ENCODE data around the gene AKAIN1.

The AKAIN1 gene, protein sequence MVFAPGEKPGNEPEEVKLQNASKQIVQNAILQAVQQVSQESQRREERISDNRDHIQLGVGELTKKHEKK

DNA sequence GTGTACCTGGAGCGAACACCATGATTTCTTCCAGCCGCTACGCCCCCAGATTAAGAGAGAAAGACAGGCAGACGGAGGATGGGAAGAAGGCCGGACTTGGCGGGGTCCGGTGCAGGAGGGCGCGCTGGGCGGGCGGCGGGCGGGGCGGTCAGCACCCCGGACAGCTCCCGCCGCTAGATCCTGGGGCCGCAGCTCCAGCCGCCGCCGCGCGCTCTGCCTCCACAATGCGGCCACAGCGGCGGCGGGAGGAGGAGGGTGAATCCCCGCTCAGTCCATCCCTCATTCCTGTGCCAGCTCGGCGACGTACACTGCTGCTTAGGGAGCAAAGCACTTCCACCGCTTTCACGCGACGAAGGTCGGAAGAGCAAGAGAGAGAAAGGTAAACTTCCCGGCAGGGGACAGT is at the start of gene AKAIN1:
TSS of gene AKAIN1 (minus strand) at position 226 of the 403 bp plus-strand sequence. CDS start at position 22, 204 bp downstream.
- DNase-seq: peak; percentile 45 to 79 (median 59)

GRCh38 chr18:5244941-5245340 is 47.9 kb upstream of the AKAIN1 start:
- DNase-seq: no peak

- no peak for DNase-seq
These were observed 42.4 kb upstream of the AKAIN1 start for GRCh38 chr18:5239447-5239846.

DNA sequence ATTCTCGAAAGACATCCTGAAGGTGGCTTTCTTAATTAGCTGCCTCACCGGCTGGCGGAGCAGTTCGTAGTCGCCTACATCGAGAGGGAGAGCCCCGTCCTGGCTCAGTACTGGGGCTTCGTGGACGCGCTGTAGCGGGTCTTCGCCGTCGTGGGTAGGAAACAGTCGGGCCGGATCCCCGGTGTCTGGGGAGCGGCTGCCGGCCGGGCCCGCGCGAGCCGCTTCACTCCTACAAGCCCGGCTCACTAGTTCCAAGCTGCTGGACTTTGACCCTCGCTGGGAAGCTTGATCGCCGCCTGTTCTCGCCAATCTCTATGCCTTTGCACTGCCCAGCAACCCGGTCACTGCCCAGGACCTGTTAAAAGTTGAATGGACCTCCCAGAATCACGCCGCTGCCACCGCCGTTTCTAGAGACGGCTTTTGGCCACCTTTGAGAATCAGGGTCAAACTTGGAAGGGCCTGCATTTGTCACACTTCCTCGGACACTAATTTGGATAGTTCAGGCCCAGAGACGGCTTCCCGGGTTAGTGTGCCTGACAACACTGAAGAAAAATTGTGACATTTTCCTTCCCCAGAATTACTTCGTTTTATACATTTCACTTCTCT is 41.4 kb upstream of the AKAIN1 start:
- peak; percentile 26 to 62 (median 37) for DNase-seq

- DNase-seq: peak; percentile 93 to 97 (median 94)
These were observed 40.8 kb upstream of the AKAIN1 start for GRCh38 chr18:5237723-5238370.

DNA sequence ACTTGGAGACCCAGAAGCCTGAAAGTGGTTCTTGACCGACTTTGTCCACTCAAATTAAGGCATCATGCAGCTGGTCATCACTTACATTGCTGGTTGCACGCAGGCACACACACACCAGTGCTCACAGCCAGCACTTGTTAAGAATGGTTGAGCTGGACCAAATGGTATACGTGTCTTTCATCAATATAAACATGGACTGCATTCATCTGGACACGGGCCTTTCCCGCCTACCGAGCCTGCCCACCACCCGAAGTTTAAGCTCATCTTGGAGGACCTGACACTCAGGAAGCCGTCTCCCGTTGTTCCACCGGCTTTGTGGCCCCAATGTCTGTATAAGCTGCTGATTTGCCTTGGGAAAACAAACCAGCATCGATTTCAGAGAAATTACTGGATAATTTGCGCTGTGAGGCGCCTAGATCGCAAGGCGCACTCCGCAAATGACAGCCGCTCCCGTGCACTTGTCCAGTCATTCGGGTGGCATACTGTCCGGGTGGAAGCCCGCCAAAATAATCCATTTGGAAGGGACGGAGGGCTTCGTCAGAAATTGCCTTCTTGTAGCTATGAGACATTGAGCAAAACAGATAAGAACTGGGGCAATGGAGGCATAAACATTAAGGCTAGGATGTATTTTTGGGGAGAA is 40.1 kb upstream of the AKAIN1 start:
- DNase-seq: peak in 1 of 3 donors; percentile 1

- DNase-seq: no peak
These were observed 17.7 kb upstream of the AKAIN1 start for GRCh38 chr18:5214583-5215351.

DNA sequence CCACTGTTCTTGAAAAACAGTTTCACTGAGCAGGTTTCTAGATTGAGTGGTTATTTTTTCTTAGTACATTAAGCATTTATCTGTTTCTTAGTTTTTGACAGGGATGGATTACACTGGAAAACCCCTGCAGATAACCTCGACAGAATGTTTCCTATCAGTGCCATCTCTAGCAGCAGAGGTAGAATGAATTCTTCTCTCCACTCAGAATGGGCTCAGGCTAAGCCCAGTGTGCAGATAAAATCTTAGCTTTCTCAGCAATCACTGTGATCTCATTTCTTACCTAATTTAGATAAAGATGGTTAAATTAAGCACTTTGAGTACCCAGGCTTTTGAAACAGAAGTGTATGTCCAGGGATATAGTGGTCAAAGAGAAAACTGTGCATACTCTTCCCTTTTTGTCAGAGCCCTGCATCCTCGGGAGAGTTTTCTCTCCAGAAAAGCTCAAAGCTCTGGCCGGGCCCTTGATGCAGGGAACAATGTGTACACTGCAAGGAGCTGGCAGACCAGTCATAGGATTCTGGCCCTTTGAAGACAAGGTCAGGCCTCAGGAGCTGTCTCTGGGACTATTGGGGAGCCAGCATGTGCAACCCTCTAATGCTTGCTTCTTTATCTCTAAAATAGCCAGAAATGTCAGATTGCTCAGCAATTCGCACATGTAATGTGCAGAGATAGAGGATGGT is 10.6 kb upstream of the AKAIN1 start:
- no peak for DNase-seq

DNA sequence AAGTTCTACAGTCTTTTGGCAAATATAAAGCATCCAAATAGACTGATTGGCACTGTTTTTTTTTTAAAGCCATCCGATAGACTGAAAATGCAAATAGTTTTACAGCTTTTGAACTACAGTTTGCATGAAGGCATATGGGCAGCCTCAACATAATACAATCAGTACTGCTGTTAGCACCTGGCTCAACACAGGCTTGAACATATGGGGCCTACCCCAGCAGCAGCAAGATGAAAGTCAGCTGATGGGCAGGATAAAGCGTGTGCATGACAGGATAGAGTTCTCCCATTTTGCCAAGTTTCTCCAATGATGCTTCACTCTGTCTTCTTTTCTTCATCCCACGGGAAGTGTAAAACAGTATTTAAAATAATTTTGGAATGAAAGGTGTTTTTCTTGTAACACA is 1.3 kb upstream of the AKAIN1 start:
- DNase-seq: no peak

DNA sequence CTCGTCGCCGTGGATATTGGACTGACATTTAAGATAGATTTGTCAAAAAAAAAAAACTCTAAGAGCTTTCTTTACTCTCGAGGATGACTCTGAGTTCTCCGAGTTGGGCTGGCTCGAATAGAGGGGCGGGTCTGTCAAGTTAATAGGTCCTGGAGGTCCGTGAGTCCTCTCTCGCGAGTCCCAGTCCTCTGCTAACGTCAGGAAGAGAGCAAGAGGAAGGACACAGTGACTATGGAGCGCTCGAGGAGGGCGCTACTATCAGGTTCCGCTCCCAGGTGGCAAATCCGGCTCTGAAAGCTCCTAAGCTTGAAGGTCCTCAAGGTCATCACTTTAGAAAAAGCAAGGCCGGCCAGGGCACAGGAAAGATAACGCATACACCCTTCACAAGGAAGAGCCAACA is 404 bp upstream of the AKAIN1 start:
- no peak for DNase-seq

DNA sequence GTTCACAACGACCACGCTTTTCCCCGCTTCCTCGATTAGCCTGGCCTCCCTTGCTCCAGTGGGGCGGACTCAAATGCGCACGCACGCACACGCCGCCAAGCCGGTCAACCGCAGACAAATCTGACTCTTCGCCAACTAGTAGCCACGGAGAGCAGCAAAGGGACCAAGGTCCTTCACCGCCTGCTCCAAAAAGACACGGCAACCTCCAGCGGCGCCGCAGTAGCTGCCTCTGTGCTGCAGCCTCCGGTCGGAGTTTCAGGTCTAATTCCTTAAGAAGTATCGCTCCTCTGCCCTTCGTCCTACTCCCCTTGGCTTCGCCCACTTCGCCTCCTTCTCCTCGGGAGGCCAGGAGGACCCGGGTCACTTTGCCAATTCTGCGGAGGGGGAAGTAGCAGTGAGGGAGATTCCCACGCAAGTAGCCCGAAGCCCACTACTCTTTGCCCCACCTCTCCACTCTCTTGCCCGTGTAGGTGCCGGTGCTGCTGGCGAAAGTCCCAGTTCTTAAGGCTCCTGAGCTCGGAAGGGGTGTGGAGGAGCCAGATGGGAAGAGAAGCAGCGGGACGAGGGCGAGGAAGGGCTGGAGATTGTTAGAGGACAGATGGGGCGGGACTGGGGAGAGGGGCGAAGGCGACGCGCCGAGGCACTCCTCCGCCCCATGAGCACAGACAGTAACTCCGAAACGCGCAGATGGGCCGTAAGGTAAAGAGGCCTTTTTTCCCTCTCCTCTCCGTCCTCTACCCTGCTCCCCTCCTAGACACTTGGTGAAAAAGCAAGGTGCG is 615 bp downstream of the AKAIN1 start:
- DNase-seq: no peak

DNA sequence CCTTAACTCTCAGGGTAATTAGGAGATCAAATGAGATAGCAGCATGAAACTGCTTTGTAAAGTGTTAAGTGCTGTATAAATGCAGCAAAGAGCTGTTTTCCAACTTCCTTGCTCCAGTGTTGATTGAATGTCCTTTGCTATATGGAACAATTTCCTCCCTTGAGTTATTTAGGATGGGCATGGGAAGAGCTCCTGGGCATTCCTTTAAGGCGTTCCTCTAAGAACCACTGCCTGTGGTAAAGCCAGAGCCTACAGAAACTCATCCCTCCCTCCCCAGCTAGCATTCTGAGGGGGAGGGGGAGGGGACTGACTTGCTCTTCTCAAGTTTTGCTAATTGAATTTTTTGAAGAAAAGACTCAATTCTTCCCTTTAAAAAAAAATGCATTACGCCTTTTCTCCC is 1.4 kb downstream of the AKAIN1 start:
- no peak for DNase-seq

DNA sequence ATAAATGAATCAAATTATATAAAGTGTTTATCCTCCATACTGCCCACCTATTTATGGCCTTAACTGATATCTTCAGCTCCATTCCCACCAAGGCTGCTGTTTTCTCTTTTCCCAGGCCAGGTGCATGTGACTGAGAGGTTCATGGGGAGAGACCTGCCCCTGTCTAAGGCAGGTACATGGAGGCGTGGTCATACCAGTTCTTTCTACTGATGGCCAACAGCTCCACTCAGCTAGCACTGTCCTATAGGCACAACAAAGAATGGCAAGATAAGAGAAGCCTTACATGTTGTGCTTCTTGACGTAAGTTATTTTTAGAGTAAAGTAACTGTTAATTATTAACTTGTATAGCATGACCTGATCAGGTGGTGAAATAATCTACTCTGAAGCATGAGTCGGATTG is 16.8 kb downstream of the AKAIN1 start:
- no peak for DNase-seq

DNA sequence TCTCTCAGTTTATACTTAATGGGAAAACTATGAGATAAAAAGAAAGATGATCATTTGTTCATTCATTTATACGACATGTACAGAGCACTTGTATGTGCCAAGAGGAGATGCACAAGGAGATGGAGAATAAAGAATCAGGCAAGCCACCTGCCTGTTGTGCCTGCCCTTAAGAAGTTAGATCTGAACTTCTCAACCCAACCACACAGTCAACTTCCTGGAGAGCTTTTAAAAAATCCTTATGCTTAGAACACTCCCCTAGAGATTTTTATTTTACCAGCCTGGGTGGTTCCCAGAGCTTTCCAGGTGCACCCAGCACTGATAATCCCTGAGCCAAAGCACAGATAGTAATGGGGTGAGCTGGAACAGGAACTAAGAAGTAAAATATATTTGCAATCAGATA is 18.5 kb downstream of the AKAIN1 start:
- DNase-seq: no peak

GRCh38 chr18:5175378-5175777 is 21.7 kb downstream of the AKAIN1 start:
- peak in 2 of 3 donors; percentile 15 to 28 for DNase-seq

GRCh38 chr18:5173646-5174045 is 23.4 kb downstream of the AKAIN1 start:
- DNase-seq: no peak

DNA sequence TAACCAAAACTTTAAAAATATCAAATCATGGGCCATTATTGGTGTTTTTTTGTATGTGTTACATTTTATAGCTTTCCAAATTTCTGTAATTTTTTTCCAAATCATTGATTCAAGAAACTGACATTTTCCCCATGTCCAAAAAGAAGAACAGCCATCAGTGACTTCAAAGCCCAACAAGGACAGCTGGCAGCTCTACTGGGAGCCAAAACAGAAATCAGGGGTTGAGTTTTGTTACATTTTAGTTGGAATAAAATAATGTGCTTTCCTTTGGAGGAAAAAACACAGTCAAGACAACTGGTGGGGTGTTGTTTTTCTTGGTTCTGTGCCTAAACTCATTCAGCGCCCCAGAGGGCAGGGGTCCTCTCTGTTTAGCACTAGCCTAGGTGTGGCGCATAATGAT is 23.8 kb downstream of the AKAIN1 start:
- DNase-seq: no peak

GRCh38 chr18:5167831-5168230 is 29.2 kb downstream of the AKAIN1 start:
- DNase-seq: no peak

DNA sequence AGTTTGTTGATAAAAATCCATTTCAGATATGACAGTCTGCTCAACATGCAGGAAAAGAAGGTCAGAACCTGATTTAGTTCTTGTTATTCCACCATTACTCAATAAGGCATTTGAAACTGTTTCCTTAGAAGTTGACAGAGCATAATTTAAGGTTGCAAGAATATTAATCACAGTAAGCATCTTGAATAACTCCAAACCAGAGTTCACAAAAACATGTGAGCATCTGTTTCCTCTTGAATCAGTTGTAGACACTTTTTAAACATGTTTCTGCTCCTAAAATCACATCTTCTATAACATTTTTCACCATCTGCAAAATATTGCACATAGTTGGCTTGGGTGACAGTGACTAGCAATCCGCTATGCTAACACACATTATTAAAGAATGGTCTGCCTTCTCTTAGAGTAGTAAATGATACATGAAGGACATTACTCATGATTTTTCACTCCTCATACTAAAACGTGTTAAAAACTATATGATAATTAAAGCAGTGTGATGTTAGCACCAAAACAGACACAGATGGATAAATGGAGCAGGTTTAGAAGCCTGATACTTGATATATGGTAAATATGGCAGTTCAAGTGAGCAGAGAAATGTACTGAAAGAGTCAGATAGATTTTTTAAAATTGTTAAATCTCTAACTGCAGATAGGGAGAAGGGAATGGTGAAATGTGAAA is 30.3 kb downstream of the AKAIN1 start:
- DNase-seq: no peak

GRCh38 chr18:5164903-5165302 is 32.2 kb downstream of the AKAIN1 start:
- no peak for DNase-seq

- no peak for DNase-seq
These were observed 34.9 kb downstream of the AKAIN1 start for GRCh38 chr18:5162111-5162510.
